ENCODE data around the gene PSG3. TPM values are rescaled to one million over a fixed set of nuclear protein-coding genes. Genes with fewer than 3 reads are reported as not detected.
"Not testable (repeated sequence)": the region's sequence is repeated elsewhere in the genome, so short reads cannot be mapped to it uniquely, and the experiment has no call there.

The PSG3 gene
- total RNA-seq, result not detected

DNA sequence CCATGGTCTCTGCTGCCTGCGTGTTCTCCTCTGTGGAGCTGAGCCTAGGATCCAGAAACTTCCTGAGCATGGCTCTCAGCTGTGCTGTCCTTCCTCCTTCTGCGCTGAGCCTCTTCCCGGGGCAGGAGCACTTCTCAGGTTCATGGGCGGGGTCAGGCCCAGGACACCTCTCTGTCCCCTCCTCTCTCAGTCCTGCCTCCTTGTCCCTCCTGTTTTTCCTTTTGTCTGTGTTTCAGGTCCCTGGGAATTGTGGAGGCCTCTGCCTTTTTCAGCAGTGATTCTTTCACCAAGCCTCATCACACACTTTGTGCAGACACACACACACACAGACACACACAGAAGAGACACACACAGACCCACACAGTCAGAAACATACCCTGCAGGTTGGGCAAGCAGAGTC, at the start of gene PSG3:
Gene PSG3 (minus strand): TSS at position 101 of the 400 bp plus-strand sequence. CDS start 97 bp downstream, at position 4.
- DNase-seq (ENCODE audit: low spot score); ATAC-seq: not testable (repeated sequence)

DNA sequence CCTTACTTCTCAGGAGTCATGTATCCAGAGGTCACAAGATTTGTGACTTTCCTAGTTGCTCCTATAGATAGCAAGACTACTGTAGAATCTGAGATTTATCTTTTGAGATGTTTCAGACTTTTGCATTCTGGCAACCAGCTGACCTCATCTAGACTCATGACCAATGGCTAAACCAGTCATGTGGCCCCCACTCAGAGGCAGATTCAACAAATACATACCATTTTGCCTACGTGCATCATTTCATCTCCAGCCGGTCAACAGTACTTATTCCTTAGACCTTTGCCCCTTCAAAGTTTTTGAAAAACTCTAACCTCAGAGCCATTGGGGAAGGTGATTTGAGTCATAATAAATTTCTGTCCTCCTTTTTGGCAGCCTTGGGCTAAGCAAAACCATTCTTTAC, 48.5 kb upstream of the PSG3 start:
- DNase-seq (ENCODE audit: low spot score); ATAC-seq: not testable (repeated sequence)

DNA sequence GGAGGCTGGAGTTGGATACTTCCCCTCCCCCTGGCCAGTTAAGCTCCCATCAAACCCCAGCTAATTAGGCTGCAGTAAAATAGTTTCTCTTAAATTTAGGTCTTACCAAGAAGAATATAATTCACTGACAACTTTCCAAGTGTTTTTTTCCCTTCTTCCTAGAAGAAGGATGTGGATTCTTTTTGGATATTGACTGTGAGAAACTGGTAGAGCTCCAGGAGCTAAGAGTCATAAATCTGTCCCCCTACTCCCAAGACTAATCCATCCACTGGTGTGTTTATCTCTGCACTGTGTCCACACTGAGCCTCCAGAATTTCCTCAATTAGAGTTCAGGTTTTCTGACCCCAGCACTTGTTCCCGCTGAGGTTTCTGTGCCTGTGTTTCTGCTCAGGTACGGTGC, 47.5 kb upstream of the PSG3 start:
- not testable (repeated sequence) for DNase-seq (ENCODE audit: low spot score); ATAC-seq

DNA sequence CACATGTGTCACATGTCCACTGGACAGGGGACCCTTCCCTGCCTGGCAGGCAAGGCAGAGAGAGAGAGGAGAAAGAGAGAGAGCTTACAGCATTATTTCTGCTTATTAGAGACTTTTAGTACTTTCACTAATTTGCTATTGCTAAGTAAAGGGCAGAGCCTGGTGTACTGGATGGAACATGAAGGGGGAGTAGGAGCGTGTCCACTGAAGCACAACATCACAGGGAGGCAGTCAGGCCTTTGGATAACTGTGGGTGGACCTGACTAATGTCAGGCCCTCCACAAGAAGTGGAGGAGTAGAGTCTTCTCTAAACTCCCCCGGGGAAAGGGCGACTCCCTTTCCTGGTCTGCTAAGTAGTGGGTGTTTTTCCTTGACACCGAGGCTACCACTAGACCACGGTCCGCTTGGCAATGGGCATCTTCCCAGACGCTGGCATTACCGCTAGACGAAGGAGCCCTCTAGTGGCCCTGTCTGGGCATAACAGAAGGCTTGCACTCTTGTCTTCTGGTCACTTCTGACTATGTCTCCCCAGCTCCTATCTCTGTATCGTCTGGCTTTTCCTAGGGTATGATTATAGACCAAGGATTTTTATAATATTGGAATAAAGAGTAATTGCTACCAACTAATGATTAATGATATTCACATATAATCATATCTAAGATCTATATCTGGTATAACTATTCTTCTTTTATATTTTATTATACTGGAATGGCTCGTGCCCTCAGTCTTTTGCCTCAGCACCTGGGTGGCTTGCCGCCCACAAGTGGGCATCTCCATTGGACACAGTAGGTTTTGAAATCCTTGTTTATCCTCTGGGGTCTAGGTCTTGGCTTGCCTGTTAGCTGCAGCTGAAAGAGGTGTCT, 36.7 kb upstream of the PSG3 start:
- not testable (repeated sequence) for ATAC-seq
- DNase-seq (ENCODE audit: low spot score), result peak; percentile 67

DNA sequence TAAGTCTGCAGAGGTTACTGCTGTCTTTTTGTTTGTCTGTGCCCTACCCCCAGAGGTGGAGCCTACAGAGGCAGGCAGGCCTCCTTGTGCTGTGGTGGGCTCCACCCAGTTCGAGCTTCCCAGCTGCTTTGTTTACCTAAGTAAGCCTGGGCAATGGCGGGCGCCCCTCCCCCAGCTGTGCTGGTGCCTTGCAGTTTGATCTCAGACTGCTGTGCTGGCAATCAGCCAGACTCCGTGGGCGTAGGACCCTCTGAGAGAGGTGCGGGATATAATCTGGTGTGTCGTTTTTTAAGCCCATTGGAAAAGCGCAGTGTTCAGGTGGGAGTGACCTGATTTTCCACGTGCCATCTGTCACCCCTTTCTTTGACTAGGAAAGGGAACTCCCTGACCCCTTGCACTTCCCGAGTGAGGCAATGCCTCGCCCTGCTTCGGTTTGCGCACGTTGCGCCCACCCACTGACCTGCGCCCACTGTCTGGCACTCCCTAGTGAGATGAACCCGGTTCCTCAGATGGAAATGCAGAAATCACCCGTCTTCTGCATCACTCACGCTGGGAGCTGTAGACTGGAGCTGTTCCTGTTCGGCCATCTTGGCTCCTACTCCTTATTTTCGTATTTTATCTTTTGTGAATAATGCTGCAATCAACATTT, 34.4 kb upstream of the PSG3 start:
- not testable (repeated sequence) for ATAC-seq

DNA sequence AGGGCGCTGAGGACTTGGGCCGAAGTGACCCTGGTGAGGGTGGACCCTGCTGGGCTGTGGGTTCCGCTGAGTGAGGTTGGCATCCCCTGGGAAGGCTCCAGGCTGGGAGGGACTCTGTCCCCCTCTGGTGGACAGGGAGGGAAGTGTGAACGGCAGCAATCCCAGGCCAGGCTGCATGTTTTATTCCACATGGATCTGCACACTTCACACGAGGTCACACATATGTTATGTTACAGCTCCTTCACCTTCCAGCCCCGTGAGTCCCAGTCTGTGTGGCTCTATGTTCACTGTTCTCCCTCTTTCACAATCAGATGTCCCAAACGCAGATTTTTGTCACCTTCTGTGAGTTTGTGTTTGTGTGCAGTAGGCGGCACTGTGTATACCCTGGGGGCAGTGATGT, 27.0 kb upstream of the PSG3 start:
- not testable (repeated sequence) for ATAC-seq; DNase-seq (ENCODE audit: low spot score)

More for the DNA sequence above, 34.4 kb upstream of the PSG3 start:
- DNase-seq (ENCODE audit: low spot score), result not testable (repeated sequence)

DNA sequence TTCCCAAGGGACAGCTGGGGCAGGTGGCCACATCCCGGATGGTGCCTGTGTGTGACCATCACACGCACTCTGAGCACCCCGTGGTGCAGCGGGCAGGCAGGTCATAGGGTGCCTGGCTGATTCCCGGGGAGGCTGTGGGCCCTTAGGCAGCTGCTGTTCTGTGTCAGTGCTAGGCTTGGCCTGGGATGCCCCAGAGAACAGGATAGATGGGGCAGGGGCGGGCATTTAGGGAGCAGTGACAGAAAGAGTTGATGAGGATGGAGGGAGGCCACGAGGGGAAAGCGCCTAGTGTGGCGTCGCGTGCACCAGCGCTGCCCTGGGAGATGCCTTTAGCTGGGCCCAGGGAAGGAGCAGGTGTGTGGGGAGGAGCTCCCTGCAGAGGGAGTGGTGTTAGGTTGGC, 26.6 kb upstream of the PSG3 start:
- not testable (repeated sequence) for DNase-seq (ENCODE audit: low spot score); ATAC-seq

DNA sequence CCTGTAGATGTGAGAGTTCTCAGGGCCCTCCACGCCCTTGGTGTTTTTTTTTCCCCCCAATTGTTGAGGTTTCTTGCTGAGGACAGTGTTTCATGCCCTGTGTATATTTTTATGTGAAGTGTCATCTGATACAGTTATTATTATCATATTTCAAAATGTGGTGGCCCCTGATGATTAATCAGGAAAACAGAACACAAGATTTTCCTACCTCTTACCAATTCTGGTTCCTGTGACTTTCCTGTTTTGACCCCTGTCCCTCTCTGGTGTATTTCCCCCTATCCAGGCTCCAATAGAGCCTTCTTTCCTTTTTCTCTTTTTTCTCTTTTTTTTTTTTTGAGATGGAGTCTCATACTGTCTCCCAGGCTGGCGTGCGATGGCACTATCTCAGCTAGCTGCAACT, 24.6 kb upstream of the PSG3 start:
- no peak for ATAC-seq

DNA sequence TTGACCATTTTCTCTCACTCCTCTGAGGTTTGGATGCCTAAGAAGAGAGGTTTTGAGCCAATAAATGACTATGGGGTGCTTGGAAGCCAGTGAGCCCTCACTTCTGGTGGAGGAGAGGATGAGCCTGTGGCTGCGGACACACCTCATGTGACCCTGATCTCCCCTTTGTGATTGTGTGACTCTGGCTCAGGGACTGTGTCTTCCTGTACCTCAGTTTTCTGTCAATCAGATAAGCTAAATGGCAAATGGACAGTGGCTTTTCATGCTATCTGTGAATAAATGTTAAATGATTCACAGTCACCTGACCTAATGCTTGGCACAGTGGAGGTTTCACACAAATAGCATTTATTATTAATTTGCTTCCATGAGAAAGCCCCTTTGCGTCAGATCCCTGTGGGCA, 22.5 kb upstream of the PSG3 start:
- no peak for DNase-seq (ENCODE audit: low spot score)
- ATAC-seq, result no peak

More for the DNA sequence above, 24.6 kb upstream of the PSG3 start:
- DNase-seq (ENCODE audit: low spot score), result no peak

DNA sequence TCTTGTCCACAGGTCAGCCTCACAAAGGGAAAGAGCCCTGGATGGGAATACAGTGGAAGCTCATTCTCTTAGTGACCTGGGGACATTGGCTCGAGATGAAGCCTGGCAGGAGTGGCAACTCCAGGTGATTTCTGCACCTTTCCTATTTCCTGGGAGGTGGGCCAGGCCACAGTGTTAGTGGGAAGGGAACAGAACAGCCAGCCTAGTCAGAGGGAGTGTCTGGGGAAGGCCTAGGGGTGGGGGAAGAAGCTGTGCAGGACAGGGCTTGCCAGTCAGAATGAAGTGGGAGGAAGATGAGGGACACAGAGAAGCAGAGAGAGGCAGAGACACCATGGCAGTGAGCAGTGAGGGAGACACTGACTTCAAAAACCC, 21.6 kb upstream of the PSG3 start:
- DNase-seq (ENCODE audit: low spot score); ATAC-seq: not testable (repeated sequence)

DNA sequence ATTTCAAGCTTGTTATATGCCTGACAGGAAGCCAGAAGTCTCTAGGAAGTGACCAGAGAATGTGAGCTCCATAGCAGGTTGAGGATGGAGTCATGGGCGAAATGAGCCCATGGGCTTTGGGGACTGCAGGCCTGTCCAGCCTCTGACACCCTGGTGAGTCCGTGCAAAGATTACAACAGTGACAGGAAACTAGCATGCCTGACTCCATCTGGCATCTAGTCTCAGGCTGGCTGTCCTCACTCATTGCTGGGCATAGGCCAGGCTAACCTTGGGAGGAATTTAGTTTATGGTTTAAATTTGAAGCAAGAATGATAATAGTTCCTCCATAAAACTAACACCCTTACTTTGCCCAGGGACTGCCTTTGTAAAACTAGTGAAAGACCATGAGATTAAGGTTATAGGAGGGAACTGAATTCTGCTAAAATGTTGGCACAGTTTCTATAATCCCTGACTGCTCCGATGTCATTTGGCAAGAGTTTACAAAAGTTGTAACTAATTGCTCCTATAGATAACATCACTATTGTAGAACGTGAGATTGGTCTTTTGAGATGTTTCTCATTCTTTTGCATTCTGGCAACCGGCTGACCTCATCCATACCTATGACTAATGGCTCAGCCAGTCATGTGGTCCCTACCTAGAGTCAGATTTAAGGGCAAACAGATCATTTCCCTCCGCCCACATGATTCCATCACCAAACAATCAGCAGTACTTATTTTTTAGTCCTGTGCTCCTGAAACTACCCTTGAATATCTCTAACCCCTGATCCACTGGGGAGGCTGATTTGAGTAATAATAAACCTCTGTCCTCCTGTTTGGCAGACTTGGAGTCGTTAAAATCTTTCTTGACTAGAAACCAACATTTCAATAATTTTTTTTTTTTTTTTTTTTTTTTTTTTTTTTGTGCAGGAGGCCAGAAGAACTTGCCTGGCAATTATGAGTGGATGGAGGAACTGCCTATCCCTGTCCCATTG, 21.0 kb upstream of the PSG3 start:
- ATAC-seq; DNase-seq (ENCODE audit: low spot score): not testable (repeated sequence)

DNA sequence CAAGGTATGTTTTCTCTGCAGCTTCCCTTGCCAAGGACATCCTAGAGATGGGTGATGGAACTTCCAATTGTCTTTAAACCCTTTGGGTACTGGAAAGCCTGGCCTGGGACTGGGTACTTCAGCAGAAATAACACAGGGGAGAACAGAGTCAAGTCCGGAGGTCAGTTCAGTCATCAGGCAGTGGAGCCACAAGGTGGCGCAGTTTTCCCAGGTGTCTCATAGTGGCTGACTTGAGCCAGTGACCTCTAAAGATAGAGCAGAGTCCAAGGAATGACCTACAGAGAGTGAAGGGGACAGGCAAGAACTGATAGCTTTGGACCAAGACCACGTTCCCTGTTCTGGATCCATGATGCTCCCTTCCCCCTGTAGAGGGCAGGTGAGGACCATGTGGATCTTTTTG, 18.4 kb upstream of the PSG3 start:
- ATAC-seq; DNase-seq (ENCODE audit: low spot score): not testable (repeated sequence)

DNA sequence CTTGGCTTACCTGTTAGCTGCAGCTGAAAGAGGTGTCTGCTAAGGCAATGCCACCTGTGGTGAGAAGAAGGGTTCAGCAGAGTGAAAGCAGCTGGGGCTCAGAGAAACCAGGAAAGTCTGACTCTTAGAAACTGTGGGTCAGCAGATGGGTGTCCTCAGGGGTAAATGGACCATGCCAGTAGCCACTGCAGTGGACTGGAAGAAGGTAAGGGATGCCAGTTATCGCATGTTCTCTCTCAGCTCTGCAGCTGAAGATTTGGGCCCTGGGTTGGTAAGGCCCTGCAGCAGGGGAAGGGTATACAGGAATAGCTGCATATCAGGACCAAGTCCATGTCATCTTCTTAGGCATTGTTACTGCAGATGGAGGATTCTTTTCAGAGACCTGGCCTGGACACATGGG, 12.0 kb upstream of the PSG3 start:
- DNase-seq (ENCODE audit: low spot score); ATAC-seq: not testable (repeated sequence)

DNA sequence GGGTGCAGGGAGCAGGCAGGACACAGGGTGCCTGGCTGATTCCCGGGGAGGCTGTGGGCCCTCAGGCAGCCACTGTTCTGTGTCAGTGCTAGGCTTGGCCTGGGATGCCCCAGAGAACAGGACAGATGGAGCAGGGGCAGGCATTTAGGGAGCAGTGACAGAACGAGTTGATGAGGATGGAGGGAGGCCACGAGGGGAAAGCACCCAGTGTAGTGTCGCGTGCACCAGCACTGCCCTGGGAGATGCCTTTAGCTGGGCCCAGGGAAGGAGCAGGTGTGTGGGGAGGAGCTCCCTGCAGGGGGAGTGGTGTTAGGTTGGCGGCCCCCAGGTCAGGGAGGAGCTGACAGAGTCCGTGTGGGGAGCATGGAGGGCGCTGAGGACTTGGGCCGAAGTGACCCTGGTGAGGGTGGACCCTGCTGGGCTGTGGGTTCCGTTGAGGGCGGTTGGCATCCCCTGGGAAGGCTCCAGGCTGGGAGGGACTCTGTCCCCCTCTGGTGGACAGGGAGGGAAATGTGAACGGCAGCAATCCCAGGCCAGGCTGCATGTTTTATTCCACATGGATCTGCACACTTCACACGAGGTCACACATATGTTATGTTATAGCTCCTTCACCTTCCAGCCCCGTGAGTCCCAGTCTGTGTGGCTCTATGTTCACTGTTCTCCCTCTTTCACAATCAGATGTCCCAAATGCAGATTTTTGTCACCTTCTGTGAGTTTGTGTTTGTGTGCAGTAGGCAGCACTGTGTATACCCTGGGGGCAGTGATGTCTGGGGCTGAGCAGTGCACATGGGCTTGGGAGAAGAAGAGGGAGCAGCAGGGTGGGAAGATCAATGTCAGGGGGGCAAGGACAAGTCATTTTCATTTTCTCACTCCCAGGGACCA, 1.7 kb upstream of the PSG3 start:
- ATAC-seq; DNase-seq (ENCODE audit: low spot score): not testable (repeated sequence)

DNA sequence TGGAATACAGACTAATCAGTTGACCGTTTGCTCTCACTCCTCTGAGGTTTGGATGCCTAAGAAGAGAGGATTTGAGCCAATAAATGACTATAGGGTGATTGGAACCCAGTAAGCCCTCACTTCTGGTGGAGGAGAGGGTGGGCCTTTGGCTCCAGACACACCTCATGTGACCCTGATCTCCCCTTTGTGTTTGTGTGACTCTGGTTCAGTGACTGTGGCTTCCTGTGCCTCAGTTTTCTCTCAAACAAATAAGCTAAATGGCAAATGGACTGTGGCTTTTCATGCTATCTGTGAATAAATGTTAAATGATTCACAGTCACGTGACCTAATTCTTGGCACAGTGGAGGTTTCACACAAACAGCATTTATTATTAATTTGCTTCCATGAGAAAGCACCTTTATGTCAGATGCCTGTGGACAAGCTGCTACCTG, 2.7 kb downstream of the PSG3 start:
- not testable (repeated sequence) for ATAC-seq; DNase-seq (ENCODE audit: low spot score)

DNA sequence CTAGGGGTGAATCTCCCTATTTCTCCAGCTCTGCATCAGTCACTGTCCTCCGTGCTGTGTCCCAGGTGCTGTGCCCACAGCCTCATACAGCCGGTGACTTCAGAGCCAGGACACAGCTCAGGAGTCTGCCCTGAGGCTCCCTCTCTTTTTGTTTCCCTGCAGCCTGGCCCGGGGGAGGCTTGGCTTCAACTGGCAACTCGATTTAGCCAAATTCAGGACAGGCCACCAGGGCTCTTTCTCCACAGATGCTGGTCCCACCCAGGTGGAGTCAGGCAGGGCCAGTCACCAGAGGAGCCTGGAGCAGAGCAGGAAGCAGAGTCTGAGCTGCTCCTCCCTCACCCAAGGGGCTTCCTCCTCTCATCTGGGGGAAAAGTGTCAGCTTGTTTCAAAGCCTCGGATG, 11.9 kb downstream of the PSG3 start:
- DNase-seq (ENCODE audit: low spot score); ATAC-seq: not testable (repeated sequence)

DNA sequence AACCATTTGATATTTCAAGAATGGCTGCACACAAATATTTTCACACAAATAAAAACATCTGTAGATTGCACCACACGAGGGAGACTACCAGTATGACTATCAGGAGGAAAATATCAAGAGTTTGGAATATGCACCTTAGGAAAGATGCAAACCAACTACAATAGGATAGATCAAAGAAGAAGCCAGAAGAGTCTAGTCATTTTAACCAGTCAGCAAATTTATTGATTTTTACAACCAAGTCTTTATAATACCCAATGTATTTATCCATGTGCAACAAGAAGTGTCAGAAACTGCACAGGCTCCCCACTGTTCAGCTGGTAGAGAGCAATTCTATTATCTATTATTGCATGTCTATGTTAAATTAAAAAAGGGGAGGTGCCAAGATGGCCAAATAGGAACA, 26.3 kb downstream of the PSG3 start:
- not testable (repeated sequence) for ATAC-seq; DNase-seq (ENCODE audit: low spot score)

DNA sequence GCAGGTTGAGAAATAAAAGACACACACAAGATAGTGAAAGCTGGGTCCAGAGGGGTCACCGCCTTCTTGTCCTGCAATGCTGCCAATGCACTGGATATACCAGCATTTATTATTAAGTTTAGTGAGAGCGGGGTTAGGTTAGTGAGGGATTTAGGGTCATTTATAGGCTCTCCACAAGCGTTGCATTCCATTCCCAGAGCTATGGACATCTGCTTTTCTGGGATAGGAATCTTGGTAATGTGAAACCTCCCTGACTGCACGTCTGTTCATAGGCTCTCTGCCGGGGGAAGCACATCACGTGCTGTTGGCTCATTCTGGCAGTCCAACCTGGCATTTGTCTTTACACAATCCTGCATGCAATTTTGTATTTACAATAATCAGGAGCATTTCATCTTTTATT, 27.5 kb downstream of the PSG3 start:
- not testable (repeated sequence) for ATAC-seq; DNase-seq (ENCODE audit: low spot score)

DNA sequence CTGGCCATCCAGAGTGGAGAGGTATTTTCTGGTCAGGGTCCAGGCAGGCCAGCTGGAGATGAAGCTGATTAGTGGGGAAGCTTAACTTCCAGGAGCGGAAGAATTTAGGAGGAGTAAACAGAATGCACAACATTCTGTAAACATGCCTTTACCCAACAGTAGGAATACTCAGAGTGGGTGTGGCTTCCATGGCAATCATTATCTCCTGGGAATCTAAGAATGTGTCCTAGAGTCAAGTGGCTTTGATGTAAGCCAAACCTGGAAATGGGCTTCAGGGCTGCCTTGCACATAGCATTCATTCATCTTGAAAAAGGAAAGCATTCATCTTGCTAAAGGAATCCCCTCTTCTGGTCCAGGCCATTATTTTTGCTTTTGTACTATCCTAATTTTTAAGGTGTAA, 29.3 kb downstream of the PSG3 start:
- DNase-seq (ENCODE audit: low spot score); ATAC-seq: not testable (repeated sequence)
